ENCODE data around the gene FYCO1.
"Not testable (repeated sequence)": the region's sequence is repeated elsewhere in the genome, so short reads cannot be mapped to it uniquely, and the experiment has no call there.

Gene FYCO1

DNA sequence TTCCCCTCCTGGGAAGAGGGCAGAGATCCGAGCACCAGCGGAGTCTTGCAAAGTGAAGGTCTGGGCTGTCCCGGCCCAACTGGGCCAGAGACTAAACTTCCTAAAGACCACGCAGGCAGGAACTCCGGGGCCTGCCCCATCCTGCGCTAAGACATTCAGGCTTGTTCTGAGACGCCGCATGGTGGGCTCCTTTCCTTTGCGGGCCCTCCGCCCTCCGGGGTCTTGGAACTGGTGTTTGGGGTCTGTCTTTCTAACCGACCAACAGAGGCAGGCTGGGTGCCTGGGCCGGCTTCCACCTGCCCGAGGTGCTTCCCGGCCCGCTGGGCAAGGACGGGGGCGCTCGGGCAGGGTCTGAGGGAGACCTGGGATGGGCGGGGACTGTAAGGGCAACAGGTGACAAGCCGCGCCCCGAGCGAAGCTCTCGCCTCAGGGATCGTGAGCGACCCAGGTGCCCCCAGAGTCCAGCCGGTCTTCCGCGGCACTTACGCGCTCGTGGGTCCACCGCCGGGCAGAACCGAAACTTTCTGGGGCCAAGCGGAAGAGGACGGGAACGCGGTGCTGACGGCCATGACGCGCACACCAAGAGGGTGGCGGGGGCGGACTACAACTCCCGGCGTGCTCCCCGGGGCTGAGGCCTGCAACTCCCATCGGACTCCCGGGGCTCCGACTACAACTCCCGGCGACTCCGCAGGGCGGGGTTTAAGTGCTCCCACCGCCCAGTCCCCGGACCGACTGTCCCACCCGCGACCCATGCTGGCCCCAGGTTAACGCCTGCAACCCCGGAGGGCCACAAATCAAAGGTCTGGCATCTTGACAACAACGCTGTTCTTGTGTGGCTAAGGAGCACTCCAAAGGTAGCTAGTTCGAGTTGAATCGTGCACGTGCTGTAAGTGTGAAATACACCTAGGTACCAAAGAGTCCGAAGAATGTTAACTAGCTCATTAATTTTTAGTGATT, at the start of gene FYCO1:
TSS of gene FYCO1 (minus strand) at position 589 of the 957 bp plus-strand sequence. CDS start 10,914 bp downstream, outside the sequence.
- DNase-seq = peak; percentile 93

DNA sequence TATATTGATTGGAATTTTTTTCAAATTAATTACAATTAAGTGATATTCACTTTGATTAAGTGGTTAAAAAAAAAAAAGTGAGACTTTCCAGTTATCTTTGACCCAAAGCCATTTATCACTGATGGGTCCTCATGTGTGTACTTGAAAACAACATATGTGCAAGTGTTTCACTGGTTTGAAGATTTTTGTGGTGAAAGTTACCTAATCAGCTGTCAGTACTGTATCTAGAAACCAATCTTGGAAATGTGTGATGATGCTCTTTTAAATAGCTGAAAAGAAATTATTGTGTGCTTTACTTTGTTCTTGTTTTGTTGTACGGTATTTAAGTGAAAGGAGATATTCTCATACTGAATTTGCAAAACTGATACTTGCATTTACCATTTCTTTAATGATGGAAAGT, 43.3 kb upstream of the FYCO1 start:
- DNase-seq = no peak

GRCh38 chr3:46038071-46038470, 42.4 kb upstream of the FYCO1 start:
- not testable (repeated sequence) for DNase-seq

DNA sequence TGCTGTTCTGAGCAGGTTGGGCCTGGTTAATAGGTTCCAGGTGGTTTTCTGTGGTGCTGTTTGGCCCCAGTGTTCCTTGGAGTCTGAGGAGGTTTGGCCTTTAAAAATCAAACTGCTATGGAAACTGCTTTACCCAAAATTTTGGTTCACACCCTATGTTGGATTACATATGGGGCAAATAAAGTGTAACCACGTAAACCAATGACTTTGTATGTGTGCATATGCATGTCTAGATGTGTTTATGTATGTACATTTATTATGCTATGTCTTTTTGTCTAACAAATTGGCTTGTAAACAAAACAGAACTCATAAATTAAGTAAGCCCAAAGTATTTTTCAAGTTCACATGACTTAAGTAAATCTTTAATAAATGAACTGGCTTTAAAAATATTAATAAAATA, 40.6 kb upstream of the FYCO1 start:
- no peak for DNase-seq

GRCh38 chr3:46031747-46032146, 36.1 kb upstream of the FYCO1 start:
- no peak for DNase-seq

DNA sequence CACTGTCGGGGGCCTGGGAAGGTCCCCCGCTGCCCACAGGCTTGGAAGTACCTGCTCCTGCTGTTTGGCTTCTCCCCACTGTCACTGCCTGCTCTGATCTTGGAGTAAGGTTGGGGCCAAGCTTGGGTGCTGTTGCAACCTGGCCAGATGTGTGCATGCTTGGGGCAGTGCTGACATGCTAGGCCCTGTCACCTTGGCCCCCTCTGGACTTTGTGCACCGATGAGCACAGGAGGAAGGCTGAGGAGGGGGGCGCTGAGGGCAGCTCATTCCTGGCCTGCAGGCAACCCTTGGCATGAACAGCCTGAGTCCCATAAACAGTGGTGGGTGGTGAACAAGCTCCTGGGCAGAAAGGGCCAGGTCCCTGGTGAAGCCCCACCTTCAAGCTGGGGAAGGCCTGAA, 35.6 kb upstream of the FYCO1 start:
- no peak for DNase-seq

DNA sequence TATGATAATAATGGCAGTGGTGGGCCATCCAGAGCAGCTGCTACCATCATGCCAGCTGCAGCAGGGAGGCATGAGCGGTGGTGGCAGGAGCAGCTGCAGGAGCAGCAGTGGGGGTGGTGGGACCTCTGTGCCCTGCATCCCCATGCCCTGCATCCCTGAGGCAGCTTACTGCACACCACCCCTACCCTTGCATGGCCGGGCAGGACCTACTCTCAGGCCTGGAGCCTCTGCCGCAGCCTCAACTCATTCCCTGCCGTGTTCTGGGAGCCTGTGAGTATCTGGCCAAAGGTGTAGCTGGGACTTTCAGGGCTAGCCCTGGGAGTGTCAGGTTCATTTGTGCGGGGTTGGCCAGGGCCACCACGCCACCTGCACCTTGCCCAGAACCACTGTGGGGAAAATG, 35.0 kb upstream of the FYCO1 start:
- no peak for DNase-seq

DNA sequence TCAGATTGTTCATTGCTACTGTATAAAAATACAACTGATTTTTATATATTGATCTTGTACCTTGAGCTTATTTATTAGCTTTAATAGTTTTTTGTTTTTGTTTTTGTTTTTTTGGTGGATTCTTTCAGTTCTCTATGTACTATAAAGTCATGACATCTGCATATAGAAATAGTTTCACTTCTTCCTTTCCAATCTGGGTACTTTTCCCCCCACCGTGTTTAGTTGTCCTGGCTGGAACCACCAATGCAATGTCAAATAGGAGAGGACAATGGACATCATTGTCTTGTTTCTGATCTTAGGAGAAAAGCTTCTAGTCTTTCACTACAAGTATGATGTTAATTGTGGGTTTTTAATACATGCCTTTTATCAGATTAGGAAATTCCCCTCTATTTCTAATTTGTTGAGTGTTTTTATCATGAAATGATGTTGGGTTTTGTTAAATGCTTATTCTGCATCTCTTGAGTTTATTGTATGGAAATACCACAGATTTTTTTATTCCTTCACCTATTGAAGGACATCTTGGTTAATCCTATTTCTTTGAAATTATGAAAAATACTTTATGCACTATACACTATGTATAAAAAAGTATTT, 34.4 kb upstream of the FYCO1 start:
- no peak for DNase-seq

GRCh38 chr3:46027736-46028397, 32.2 kb upstream of the FYCO1 start:
- DNase-seq = no peak

- no peak for DNase-seq
These were observed 31.5 kb upstream of the FYCO1 start, which contains the start of gene XCR1 for GRCh38 chr3:46027021-46027705. Gene XCR1 (minus strand): TSS chr3:46027483. CDS start chr3:46021947, 5,536 bp downstream.

GRCh38 chr3:46025139-46025538, 29.5 kb upstream of the FYCO1 start:
- DNase-seq = no peak

- DNase-seq = no peak
These were observed 28.5 kb upstream of the FYCO1 start for GRCh38 chr3:46024131-46024530.

DNA sequence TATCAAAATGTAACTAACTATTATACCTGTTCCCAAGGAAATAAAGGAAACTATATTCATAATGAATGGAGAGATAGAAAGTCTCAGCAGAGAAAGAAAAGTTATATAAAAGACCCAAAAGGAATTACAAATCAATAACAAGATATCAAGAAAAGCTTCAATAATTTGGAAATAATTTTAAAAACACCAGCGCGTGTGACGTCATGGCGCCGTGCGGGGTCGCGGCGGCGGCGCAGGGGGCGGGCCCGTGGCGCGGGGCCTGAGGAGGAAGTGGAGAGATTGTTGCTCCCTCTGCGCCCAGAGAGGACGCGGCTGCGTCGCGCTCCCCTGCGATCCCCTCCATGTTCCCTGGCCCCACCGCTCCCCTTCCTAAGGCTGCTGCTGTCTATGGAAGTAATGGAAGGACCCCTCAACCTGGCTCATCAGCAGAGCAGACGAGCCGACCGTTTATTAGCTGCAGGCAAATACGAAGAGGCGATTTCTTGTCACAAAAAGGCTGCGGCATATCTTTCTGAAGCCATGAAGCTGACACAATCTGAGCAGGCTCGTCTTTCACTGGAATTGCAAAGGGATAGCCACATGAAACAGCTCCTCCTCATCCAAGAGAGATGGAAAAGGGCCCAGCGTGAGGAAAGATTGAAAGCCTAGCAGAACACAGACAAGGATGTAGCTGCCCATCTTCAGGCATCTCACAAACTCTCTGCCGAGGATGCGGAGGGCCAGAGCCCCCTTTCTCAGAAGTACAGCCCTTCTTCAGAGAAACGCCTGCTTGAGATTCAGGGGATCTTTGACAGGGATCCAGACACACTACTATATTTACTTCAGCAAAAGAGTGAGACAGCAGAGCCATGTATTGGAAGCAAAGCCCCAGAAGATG, 27.5 kb upstream of the FYCO1 start:
- DNase-seq = no peak

DNA sequence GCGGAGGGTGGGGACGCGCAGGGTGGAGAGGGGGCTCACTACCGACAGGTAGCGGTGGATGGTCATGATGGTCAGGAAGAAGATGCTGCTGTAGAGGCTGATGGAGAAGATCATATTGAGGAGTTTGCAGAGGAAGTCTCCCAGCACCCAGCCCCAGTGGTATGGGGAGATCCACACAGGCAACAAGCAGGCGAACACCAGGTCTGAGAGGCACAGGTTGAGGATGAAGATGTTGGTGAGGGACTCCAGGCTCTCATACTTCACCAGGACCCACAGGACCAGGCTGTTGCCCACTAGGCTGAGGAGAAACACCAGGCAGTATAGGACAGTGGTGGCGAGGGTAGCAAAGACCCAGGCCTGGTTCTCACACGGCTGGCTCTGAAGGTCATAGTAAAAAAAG, 25.9 kb upstream of the FYCO1 start:
- DNase-seq = no peak

GRCh38 chr3:46020766-46021510, 25.3 kb upstream of the FYCO1 start:
- no peak for DNase-seq

DNA sequence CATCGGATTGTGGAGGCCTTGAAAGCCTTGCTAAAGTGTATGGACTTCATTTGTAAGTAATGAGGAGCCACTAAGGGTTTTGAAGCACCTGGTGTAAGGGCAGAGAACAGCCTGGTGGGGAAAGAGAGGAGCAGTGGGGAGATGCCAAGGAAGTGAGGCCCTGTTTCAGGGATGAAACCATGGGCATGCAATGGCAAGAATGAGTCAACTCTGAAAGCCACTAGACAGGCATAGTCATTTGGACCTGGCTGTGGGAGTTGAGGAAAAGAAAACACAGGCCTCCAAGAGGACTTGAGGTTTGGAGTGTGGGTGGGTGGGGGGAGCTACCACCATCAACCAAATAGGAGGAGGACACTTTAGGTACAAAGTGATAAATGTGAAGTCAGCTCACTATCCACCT, 24.1 kb upstream of the FYCO1 start:
- DNase-seq = peak; percentile 63

DNA sequence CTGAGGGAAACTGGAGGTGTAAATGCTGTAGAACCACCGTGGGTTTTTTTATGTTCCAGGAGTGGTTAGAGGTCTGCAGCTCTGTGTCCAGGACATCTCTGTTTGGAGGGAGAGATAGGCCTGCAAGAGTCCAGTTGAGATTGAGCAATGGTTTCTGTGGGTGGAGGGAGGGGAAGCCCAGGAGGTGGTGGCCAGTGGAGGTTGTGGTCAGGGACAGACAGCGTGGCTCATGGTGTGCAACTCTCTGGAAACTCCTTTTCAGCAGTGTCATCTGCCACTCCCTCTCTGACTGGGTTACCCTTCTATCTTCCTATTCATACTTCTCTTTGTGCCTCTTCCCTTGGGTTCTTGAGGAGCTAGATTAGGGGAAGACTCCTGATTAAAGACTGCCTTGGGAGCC, 22.1 kb upstream of the FYCO1 start:
- no peak for DNase-seq

DNA sequence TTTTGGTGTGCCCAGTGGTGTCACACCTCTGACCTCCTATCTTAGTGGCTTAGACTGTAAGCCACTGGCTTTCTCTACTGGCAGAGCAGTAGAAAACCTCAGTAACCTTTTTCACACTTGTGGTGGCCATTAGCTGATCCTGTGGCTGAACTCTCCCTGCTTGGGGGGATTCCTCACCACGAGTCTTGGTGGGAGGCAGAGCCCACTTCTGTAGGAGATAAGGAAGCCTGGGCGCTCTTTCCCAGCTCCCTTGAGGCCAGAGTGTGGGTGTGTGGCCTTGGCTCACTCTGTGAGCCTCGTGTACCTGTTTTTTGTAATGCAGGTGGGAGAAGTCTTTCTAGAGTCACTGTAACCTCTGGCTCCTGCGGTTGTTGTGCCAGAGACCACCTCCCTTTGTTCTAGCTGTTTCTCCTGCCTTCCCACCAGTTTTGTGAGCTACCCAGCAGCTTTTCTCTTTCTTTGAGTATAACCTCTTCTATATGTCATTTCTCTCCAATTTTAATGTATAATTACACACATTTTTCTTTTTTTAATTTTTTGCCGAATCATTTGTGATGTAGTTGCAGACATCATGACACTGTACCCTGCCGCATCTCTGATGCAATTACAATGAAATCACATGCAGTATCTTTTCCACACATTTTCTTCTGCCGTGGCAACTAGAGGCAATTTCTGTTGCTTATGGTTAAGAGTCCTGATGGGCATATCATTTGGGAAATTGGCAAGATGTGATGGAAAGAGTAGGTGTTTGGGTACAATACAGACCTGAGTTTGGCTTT, 17.9 kb upstream of the FYCO1 start:
- DNase-seq = no peak

GRCh38 chr3:46012246-46012645, 16.6 kb upstream of the FYCO1 start:
- no peak for DNase-seq

DNA sequence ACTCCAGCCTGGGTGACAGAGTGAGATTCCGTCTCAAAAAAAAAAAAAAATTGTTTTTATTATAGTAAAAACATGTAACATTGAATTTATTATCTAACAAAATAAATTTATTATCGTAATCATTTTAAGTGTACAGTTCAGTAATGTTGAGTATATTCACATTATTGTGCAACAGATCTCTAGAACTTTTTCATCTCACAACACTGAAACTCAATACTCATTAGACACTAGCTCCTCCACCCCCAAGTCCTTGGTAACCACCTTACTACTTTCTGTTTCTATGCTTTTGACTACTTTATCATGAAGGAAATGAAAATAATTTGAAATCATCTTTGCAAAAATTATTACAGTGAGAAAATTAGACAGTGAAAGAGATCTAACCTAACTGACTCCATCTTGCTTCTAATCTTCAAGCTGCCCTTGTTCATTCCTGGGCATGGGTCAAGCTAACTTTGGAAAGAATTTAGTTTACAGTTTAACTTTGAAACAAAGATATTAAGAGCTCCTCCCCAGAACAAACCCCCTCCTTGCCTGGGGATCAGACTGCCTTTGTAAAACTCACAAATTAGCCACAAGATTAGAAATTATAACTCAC, 15.0 kb upstream of the FYCO1 start:
- no peak for DNase-seq
